HG03039 (cell line): ENCODE measurements around the gene PEPD.

Experiments
- ATAC-seq: cut with Tn5 transposase; IDR thresholded peaks from one replicate; pipeline ENCODE4 v1.9.1; 2021; ENCODE audit warnings: mild to moderate bottlenecking, moderate library complexity; ENCODE audit not compliant: unreplicated experiment

PEPD gene

DNA sequence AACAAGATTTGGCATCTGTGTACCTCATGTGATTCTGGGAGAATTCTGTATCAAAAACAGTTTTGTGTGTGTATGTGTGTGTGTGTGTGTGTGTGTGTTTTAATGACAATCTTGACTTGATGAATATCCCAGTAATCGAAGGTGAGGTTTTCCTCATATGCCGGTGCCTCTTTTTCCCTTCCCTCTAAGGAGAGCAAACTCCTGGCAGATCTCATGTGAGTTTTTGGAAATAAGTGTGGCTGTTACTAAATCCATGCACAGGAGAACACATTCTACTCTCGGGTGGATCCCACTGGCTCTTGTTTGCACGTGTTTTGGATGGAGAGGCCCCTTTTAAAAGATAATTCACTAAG is 177.0 kb downstream of the PEPD start:
- no peak for ATAC-seq

DNA sequence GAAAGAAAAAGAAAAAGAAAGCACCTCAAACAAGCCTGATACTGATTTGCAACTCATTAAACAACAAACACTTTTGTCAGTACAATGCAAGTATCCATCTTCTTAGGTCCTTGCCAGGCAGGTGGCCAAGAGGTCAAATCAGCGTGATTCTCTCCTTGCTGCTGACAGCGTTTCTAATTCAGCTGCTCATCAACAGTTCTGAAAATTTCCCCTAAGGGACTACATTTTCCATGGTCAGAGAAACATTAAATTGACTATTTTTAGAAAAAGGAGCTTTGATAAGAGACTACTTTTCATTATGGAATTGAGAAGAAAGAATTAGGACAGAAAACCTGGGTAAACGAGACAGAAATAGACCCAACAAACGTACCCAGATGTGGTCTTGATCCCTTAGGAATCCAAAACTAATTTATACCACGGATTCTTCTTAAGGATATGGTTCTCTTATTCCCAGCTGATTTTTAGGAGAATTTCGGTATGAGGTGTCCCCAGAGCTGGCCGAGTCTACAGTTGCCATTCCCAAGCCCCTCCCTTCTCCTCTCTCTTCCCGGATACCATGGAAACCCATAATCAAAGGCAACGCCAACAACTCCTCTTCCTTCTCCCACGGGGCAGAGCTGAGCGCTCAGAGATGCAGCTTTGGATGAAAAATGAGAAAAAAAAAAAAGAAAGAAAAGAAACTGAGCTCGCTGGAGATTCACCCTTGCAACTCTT is 177.6 kb downstream of the PEPD start:
- no peak for ATAC-seq

- ATAC-seq, result no peak
Observed at GRCh38 chr19:33343301-33343700, 178.3 kb downstream of the PEPD start.

DNA sequence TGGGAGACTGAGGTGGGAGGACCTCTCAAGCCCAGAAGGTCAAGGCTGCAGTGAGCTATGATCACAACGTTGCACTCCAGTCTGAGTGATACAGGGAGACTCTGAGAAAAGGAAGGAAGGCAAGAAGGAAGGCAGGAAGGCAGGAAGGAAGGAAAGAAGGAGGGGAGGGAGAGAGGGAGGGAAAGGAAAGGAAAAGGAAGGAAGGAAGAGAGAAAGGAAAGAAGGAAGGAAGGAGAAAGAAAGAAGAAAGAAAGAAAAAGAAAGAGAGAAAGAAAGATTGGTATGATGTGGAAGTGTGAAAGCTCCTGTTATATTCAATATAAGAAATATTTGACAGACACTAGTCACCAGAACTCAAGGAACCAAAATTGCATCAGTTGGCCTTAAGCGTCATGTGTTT is 180.6 kb downstream of the PEPD start:
- ATAC-seq, result no peak

DNA sequence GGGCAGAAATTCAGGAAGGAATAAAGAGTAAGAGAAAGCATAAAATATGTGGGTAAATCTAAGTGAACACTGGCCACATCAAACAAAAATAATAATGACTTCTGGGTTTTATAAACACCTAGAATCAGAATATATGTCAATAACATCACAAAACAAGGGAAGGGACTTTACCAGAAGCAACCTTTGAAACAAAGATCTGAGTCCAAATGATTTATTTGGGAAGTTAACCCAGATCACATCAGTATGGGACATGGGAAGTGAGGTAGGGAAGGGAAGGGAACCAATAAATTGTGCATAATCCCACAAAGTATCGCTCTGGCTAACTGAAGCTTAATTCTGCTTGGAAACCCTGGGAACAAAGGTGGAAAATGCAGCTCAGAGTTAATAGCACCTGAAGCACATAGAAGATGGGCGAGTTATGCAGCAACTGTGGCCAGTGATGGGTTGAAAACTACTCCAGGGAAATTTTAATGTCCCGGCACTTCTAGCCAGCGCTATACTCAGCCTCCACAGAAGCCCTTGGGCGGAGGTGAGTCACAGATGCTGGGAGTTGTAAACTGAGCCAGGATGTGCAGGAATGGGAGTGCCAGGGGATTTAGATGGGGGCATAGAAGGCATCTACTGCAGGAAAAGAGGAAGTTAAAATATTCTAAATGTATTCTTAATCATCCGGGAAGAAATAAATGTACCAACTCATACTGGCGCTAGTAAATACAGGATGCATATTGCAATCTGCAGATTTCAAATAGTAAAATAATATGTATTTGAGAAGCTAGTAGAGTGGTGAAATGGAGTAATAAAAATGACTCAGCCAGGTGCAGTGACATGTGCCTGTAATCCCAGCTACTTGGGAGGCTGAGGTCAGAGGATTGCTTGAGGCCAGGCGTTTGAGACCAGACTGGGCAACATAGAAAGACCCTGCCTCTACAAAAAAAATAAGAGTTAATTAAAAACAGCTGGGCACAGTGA is 182.3 kb downstream of the PEPD start:
- ATAC-seq, result no peak
